Neuron (in vitro differentiated cells): Measurements from ENCODE around the gene ZNF275.

ENCODE experiments used
- H2AFZ ChIP-seq: one replicate; pipeline ENCODE4 v1.6.1; 2013; ENCODE audit warnings: low read depth, mild to moderate bottlenecking, inconsistent platforms, low read length, moderate library complexity
- H3K27me3 ChIP-seq: one replicate; pipeline ENCODE4 v1.6.1; 2013; ENCODE audit warnings: low read length; ENCODE audit not compliant: insufficient read depth
- H3K36me3 ChIP-seq: one replicate; pipeline ENCODE4 v1.6.1; 2013; ENCODE audit warnings: low read length; ENCODE audit not compliant: insufficient read depth
- H3K4me1 ChIP-seq: one replicate; pipeline ENCODE4 v1.6.1; 2013; ENCODE audit warnings: low read length; ENCODE audit not compliant: insufficient read depth
- H3K4me3 ChIP-seq: 2 replicates; pipeline ENCODE4 v1.5.1; 2013; ENCODE audit warnings: mild to moderate bottlenecking, low read length, moderate library complexity
- H3K9me3 ChIP-seq: one replicate; pipeline ENCODE4 v1.6.1; 2013; ENCODE audit warnings: low read length

Gene ZNF275

GRCh38 chrX:153352858-153353257 lies 18.9 kb downstream of the ZNF275 start:
- H3K9me3 ChIP-seq, result peaks cover 4% of the 10 kb centered on the region
- H3K4me3 ChIP-seq, result no peak overlapping the region
- H3K27me3 ChIP-seq, result no peaks in the 10 kb centered on the region
- no peak overlapping the region for H2AFZ ChIP-seq
- peaks cover 6% of the 10 kb centered on the region for H3K36me3 ChIP-seq
- H3K4me1 ChIP-seq, result no peaks in the 10 kb centered on the region

GRCh38 chrX:153353416-153353815 lies 19.5 kb downstream of the ZNF275 start:
- Histone ChIP-seq H3K4me1 (no peaks in the 10 kb centered on the region), H3K9me3 (peaks cover 7% of the 10 kb centered on the region), H3K36me3 (peaks cover 2% of the 10 kb centered on the region)

GRCh38 chrX:153357877-153358276 lies 23.9 kb downstream of the ZNF275 start:
- Histone ChIP-seq H3K27me3 (no peaks in the 10 kb centered on the region), H2AFZ (no peak overlapping the region), H3K9me3 (peaks cover 8% of the 10 kb centered on the region), H3K4me3 (no peak overlapping the region), H3K4me1 (peaks cover 2% of the 10 kb centered on the region), H3K36me3 (no peaks in the 10 kb centered on the region)

More at GRCh38 chrX:153353416-153353815, 19.5 kb downstream of the ZNF275 start:
- no peaks in the 10 kb centered on the region for H3K27me3 ChIP-seq
- no peak overlapping the region for H2AFZ ChIP-seq
- H3K4me3 ChIP-seq, result no peak overlapping the region

GRCh38 chrX:153361781-153362397 lies 27.9 kb downstream of the ZNF275 start:
- Histone ChIP-seq H3K9me3 (peaks cover 4% of the 10 kb centered on the region), H2AFZ (no peak overlapping the region), H3K4me3 (no peak overlapping the region), H3K27me3 (no peaks in the 10 kb centered on the region), H3K4me1 (peaks cover 2% of the 10 kb centered on the region), H3K36me3 (no peaks in the 10 kb centered on the region)

GRCh38 chrX:153365670-153366069 lies 31.7 kb downstream of the ZNF275 start:
- H2AFZ ChIP-seq, result no peak overlapping the region
- H3K4me1 ChIP-seq, result peaks cover 2% of the 10 kb centered on the region

GRCh38 chrX:153366119-153366518 lies 32.2 kb downstream of the ZNF275 start:
- H3K36me3 ChIP-seq, result no peaks in the 10 kb centered on the region
- no peak overlapping the region for H2AFZ ChIP-seq
- peaks cover 4% of the 10 kb centered on the region for H3K4me1 ChIP-seq
- H3K4me3 ChIP-seq, result no peak overlapping the region
- no peaks in the 10 kb centered on the region for H3K9me3 ChIP-seq
- no peaks in the 10 kb centered on the region for H3K27me3 ChIP-seq

More at GRCh38 chrX:153365670-153366069, 31.7 kb downstream of the ZNF275 start:
- no peaks in the 10 kb centered on the region for H3K36me3 ChIP-seq
- no peak overlapping the region for H3K4me3 ChIP-seq
- no peaks in the 10 kb centered on the region for H3K9me3 ChIP-seq
- H3K27me3 ChIP-seq, result no peaks in the 10 kb centered on the region

GRCh38 chrX:153366878-153367538 lies 33.1 kb downstream of the ZNF275 start:
- Histone ChIP-seq H3K4me3 (no peak overlapping the region), H3K27me3 (no peaks in the 10 kb centered on the region), H3K36me3 (no peaks in the 10 kb centered on the region), H2AFZ (no peak overlapping the region), H3K4me1 (peaks cover 5% of the 10 kb centered on the region), H3K9me3 (no peaks in the 10 kb centered on the region)

GRCh38 chrX:153370293-153371055 lies 36.5 kb downstream of the ZNF275 start:
- Histone ChIP-seq H3K36me3 (no peaks in the 10 kb centered on the region), H3K4me1 (peaks cover 3% of the 10 kb centered on the region), H2AFZ (no peak overlapping the region), H3K9me3 (no peaks in the 10 kb centered on the region), H3K4me3 (no peak overlapping the region), H3K27me3 (peaks cover 4% of the 10 kb centered on the region)

GRCh38 chrX:153371256-153371655 lies 37.3 kb downstream of the ZNF275 start:
- Histone ChIP-seq H3K27me3 (peaks cover 4% of the 10 kb centered on the region), H2AFZ (no peak overlapping the region), H3K4me1 (peaks cover 3% of the 10 kb centered on the region), H3K9me3 (no peaks in the 10 kb centered on the region), H3K4me3 (no peak overlapping the region), H3K36me3 (no peaks in the 10 kb centered on the region)

GRCh38 chrX:153372949-153373348 lies 39.0 kb downstream of the ZNF275 start:
- H3K27me3 ChIP-seq, result peaks cover 4% of the 10 kb centered on the region
- H3K9me3 ChIP-seq, result no peaks in the 10 kb centered on the region
- H3K4me1 ChIP-seq, result peaks cover 3% of the 10 kb centered on the region

GRCh38 chrX:153374426-153374825 lies 40.5 kb downstream of the ZNF275 start:
- H3K36me3 ChIP-seq, result no peaks in the 10 kb centered on the region
- no peak overlapping the region for H2AFZ ChIP-seq
- H3K27me3 ChIP-seq, result peaks cover 4% of the 10 kb centered on the region
- peaks cover 3% of the 10 kb centered on the region for H3K4me1 ChIP-seq
- no peak overlapping the region for H3K4me3 ChIP-seq
- H3K9me3 ChIP-seq, result no peaks in the 10 kb centered on the region

More at GRCh38 chrX:153372949-153373348, 39.0 kb downstream of the ZNF275 start:
- Histone ChIP-seq H3K36me3 (no peaks in the 10 kb centered on the region), H3K4me3 (no peak overlapping the region), H2AFZ (no peak overlapping the region)

- Histone ChIP-seq H3K9me3 (no peaks in the 10 kb centered on the region), H3K4me1 (peaks cover 3% of the 10 kb centered on the region), H3K36me3 (no peaks in the 10 kb centered on the region)
Observed at GRCh38 chrX:153375571-153375970, 41.6 kb downstream of the ZNF275 start.

GRCh38 chrX:153377727-153378126 lies 43.8 kb downstream of the ZNF275 start:
- H3K9me3 ChIP-seq, result no peaks in the 10 kb centered on the region
- H3K27me3 ChIP-seq, result peaks cover 4% of the 10 kb centered on the region
- H3K4me3 ChIP-seq, result no peak overlapping the region
- H3K36me3 ChIP-seq, result no peaks in the 10 kb centered on the region
- peaks cover 2% of the 10 kb centered on the region for H3K4me1 ChIP-seq
- no peak overlapping the region for H2AFZ ChIP-seq

More at GRCh38 chrX:153375571-153375970, 41.6 kb downstream of the ZNF275 start:
- H3K27me3 ChIP-seq, result peaks cover 4% of the 10 kb centered on the region
- H2AFZ ChIP-seq, result no peak overlapping the region
- no peak overlapping the region for H3K4me3 ChIP-seq
